ENCODE measurements around the gene KIRREL1.

Gene KIRREL1

GRCh38 chr1:158146739-158147138, 153.3 kb downstream of the KIRREL1 start:
- DNase-seq (ENCODE audit: low spot score) = no peak

GRCh38 chr1:158147401-158147800, 154.0 kb downstream of the KIRREL1 start:
- DNase-seq (ENCODE audit: low spot score) = no peak

- no peak for DNase-seq (ENCODE audit: low spot score)
Measured at GRCh38 chr1:158147869-158148268, 154.4 kb downstream of the KIRREL1 start.

- DNase-seq (ENCODE audit: low spot score) = no peak
Measured at GRCh38 chr1:158148468-158148867, 155.0 kb downstream of the KIRREL1 start.

- peak; percentile 14 for DNase-seq (ENCODE audit: low spot score)
Measured at GRCh38 chr1:158149175-158149574, 155.7 kb downstream of the KIRREL1 start.

All from AG20443 (cell line).